ENCODE measurements around the gene TRPM3.

TRPM3 gene

DNA sequence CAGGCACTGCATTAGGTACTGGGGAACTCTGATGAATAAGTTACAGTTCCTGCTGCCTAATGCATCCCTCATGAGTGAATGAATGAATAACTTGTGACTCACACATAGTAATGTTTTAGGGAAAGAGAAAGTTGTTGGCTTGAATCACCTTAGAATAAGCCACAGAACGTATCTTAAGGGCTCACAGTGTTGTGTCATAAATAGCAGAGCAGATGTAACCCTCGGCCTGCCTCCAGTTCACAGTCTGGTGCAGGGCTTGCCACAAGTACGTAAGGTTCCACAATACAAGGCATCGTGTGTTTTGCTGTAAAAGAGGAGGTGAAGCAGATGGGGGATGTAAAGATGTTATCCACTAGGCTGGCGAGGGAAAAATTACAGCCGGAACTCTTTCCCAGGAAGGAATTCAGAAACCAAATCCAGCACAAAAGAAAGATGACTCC is 218.7 kb downstream of the TRPM3 start:
- peak overlapping the region; percentile 58 for H3K27ac ChIP-seq
- DNase-seq (ENCODE audit: low read depth, low spot score) = peak; percentile 88

DNA sequence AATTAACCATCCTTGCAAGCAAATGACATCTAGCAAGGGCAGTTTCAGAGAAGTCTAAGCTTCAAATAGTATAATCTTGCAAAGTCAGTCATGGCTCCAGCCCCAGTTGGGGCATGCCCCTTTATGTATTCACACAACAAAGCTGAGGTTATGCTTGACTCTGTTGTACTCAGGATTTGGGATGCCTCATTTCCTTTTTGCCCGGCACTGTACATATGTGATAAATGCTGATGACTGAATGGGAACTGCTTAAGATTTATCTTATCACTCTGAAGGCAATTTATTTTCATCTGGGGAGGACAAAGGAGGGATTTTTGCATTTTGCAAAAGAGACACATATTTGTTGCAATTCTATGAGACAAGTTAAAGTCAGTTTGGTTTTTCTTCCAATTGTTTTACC is 219.2 kb downstream of the TRPM3 start:
- peak overlapping the region; percentile 58 for H3K27ac ChIP-seq
- no peak for DNase-seq (ENCODE audit: low read depth, low spot score)

DNA sequence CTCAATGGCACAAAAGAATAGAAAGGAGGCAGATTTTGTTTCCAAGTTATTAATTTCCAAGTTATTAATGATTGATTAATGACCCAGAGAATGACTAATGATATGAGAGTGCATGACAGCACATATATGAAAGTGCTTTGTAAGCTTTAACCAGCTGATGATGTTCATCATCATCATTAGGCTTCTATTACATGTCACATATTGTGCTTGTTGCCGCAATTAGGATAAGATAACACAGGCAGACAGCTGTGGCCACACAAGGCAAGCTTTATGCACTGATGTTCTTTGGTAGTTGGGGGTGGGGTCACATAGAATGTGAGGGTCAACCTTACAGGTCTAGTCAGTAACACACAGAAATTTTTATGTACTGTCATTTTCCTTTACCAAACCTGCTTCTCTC is 219.7 kb downstream of the TRPM3 start:
- DNase-seq (ENCODE audit: low read depth, low spot score) = no peak
- H3K27ac ChIP-seq = peak overlapping the region; percentile 58

DNA sequence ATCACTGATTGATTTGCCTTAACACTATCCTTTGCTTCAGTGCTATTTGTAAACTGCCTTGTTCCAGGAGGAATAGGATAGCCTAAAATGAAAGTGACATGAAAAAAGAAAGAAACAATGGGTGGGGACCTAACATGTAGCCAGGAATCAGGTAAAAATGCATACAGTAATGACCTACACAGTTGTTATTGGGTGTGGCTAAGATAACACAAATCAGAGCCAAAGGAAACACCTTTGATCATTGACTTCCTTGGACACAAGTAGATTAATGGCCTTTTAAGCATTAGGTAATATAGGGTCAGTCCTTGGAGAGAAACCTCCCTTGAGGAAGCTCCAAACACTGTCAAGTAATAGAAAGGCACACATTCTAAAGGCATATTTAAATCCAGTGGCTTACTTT is 220.4 kb downstream of the TRPM3 start:
- no peak for DNase-seq (ENCODE audit: low read depth, low spot score)
- H3K27ac ChIP-seq = no peak overlapping the region

DNA sequence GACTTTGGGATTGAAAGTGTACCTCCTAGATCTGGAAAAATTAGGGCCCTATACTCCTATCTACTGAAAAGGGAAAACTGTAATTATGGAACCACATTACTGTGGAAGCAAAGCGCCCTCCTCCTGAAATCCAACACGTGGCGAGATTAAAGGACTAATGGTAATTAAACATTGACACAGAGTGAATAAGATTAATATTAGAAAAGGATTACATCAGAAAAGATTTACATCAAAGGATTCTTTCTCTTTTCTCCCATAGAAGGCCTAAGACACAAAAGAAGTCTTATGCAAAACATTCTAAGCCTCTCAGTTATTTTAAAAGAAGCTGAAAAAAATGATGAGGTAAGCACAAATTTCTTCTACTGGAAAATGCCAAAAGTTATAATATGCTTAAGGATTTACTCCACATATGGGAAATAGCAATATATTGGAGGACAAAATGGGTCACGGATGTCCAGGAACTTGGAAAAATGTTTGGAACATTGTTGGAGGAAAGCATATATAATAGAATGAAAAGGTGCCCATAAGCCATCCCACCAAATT is 227.8 kb downstream of the TRPM3 start:
- no peak for DNase-seq (ENCODE audit: low read depth, low spot score)
- H3K27ac ChIP-seq = no peak overlapping the region

DNA sequence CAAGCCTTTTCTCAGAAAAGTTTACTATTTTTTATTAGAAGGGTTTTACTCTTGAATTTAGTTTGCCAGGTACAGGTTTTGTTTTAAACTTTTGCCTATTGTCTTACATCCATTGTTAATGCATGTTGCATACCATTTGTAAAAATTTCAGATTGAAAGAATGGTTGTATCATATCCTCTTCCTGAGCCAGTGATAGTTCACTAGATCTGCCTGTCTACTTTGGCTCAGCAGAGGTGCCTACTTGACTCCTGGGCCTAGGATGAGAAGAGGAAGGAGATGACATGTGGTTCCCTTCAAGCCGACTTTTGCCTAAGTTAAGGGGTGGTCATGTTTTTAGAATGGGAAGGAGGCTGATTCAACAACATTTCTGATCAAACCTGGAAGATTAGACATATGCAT is 232.9 kb downstream of the TRPM3 start:
- DNase-seq (ENCODE audit: low read depth, low spot score) = no peak
- H3K27ac ChIP-seq = no peak overlapping the region

DNA sequence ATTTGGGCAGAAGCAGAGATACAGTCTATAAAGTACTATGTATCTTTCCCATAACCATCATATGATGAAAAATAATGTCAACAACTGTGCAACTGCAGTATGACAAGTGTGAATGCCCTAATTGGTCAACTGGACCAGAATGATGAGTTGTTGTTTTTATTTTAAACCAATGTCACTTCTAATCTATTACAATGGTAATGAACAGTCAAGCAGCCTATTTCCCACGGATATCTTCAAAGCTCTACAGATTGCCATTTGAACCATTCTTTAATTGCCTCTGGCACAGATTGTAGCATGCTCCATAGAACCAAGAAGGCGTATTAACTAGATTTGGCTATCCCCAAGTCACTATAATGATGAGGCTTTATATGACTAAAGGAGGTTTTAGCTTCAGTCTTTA is 233.6 kb downstream of the TRPM3 start:
- no peak overlapping the region for H3K27ac ChIP-seq
- DNase-seq (ENCODE audit: low read depth, low spot score) = no peak

DNA sequence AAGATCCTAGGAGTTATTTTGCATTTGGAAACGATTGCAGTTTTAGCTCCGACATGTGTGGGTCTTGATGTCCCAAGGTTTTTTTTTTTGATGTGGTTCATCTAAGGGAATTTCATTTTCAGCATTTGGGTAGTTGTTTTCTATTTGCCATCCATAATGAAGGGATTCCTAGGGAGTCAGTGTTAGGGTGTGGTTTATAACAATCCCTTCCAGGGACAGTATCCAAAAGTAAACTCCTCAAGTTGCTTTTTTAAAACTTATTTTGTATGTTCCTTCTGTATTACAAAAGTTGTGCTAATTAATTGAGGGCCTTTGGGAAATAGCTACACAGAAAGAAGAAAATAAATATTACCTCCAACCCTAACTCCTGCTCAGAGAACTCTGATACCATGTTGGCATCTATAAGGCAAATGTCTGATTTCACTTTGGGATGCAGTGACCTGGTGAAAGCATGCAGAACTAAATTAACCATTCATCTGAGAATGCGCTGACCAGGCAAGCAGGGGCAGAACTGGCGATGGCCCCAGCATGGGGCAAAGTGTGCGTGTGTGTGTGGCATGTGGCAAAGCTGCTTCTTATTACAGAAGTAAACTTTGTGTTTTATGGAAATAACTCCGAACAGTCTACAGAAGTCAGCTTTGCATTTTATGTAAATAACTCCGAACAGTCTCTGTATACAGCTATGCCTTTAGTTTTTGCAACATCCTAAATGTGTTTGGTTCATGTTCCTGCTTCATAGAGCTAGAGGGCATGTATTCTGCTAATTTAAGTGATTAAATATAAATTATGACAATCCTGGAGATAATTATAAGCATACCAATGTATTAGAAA is 237.2 kb downstream of the TRPM3 start:
- DNase-seq (ENCODE audit: low read depth, low spot score) = no peak
- H3K27ac ChIP-seq = no peak overlapping the region

DNA sequence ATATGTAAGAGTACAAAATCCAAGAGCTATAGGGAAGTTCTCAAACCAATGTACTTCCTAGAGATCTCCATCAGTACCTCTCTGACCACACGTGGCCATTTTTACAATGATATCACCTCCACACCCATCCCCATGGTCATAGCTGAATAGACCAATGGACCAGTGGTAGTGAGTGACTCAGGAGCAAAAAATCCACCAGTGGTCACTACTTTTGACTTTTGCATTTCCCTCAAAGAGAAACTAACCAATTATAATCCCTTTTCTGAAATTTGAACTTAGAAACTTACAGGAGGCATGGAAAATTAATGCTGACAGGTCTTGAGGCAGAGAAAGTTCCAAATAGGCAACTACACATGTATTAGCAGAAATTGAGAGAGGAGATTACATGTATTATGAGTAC is 238.4 kb downstream of the TRPM3 start:
- no peak overlapping the region for H3K27ac ChIP-seq
- no peak for DNase-seq (ENCODE audit: low read depth, low spot score)

DNA sequence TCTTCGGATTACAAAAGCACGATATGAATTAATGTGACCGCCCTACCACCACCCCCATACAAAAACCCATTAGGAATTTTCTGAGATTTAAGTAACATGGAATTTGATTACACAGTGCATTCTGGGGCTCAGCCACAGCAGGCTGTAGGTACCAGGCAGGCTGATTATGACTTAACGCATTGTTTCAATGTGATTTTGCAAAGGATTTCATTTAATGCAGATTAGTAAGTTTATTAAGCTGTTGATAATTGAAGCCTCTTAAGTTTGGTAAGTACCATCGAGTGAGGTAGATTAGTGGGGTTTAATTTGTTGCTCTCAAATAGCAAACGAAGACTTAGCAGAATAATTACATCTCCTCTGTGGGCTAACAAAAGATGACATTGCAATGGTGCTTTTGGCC is 240.1 kb downstream of the TRPM3 start:
- H3K27ac ChIP-seq = no peak overlapping the region
- no peak for DNase-seq (ENCODE audit: low read depth, low spot score)

DNA sequence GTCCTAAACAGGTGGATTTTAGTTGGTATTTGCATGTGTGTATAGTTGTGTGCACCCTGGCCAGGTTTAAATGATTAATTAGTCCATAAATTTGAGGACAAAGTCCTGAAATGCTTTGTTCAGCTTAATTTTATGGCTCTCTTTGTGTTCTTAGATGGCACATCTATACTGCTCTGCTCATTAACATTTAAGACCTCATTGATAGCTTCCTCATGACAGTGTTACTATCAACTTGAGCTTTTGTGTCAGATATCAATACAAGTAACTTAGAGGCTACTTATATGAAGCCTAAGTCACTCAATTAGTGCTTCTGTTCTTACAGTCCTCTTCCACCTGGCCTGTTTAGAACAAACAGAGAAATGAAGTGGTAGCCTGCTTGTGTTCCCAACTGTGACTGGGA is 240.9 kb downstream of the TRPM3 start:
- DNase-seq (ENCODE audit: low read depth, low spot score) = no peak

DNA sequence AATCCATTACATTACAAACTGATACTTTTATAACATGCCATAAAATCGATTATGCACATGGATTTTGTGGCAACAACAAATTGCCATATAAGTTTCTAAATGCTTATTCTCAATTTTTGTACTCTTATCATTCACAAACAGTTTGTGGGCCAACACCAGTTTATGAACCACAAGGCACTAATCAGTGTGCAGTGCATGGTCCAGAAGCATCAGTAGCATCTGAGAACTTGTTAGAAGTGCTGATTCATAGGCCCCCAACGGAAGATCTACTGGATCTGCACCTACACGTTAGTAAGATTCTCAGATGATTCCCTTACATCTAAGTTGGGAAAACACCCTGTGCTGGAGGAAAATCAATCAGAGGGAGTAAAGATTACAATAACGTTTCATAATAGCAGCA is 242.8 kb downstream of the TRPM3 start:
- no peak overlapping the region for H3K27ac ChIP-seq
- no peak for DNase-seq (ENCODE audit: low read depth, low spot score)

More for the DNA sequence above, 240.9 kb downstream of the TRPM3 start:
- no peak overlapping the region for H3K27ac ChIP-seq

DNA sequence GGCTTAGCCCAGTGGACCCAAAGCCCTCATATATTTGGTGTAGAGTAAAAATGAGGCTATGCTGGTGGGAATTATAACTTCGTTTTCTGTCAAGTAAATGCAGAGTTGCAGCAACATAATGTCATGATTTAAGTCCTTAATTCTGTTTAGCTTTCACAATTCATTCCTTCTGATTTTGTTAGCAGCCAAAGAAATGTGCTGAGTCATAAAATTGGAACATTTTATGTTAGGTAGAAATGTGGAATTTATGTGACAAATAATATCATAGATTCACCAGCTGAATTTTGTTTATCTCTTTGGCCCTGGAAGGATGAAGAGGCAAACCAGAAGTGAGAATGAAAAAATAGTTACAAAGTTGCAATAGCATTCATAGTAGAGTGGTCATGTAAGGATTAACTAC is 247.0 kb downstream of the TRPM3 start:
- H3K27ac ChIP-seq = no peak overlapping the region
- no peak for DNase-seq (ENCODE audit: low read depth, low spot score)

DNA sequence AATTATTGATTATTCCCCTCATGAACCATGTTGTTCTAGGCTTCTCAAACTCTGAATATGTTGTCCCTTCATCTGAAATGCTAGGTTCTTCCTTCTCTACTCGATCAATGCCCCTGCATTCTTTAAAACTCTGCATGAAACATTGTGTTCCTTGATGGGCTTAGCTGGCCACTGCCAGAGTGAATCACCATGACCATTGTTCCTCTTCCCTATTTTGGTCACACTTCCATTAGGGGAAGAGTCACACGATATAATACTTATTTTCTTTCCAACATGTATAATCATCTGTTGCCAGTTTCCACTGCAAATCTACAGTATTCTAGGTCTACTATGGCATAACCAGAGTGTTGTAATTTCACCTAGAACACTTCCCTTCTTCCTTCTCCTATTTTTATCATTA is 247.9 kb downstream of the TRPM3 start:
- DNase-seq (ENCODE audit: low read depth, low spot score) = no peak
- H3K27ac ChIP-seq = no peak overlapping the region

DNA sequence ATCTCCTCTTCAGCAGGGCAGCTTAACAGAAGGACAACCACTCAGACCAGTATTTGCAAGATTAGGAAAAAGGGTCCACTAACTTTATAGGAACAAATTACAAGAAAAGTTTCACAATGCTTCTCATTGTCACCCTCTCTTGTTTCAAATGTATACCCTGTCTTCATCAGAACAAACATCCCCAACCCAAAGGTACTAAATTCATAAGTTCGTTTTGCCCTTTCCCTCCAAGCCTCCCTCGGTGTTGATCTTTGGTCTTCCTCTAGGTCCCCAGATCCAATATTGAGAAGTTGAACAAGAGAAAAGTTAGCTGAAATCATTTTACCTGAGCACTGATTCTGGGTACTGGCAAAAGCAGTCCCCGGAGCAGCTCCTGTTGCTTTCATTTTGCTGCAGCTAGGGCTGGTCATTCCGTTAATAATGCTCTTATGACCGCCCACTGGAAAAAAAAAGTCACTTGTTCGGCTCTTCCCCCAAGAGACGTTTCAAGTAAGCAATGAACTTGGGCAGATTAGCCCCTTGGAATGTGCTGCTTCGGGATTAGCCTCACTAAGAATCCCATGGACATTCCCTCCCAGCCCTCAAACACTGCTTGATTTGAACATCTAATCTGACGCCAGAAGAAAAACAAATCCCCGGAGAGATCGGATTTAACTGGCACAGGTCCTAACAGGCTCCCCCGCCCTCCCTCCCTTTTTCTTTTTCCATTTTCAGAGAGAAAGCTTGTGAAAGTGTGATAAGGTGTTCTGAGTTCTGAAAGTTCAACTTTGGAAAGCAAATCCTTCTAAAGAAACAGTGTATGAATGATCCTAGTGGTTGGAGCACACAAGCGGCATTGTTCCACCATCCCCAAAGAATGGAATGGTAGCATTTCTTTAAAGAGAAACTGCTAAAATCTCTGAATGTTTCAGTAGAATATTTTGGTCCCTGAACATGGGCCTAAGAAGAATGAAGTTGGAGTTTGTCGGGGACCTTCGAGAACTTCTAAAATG is 252.5 kb downstream of the TRPM3 start:
- H3K27ac ChIP-seq = no peak overlapping the region
- no peak for DNase-seq (ENCODE audit: low read depth, low spot score)

DNA sequence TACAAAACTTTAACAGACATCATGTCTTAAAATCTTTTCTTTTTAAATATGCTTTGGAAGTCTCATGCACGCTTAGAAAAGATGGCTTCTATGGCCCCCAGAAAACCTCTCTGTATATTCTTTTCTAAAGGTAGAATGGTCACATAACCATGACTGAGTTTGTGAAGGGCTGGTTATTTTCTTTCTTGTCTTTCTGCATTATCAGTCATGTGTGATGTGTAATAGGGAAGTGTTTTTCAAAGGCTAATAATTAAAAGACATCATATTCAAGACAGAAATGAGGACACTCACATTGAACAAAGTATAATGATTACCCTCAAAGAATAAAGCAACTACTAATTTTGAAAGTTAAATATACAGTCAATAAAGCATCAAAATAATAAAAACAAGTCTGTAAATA is 253.4 kb downstream of the TRPM3 start:
- no peak for DNase-seq (ENCODE audit: low read depth, low spot score)
- H3K27ac ChIP-seq = no peak overlapping the region

DNA sequence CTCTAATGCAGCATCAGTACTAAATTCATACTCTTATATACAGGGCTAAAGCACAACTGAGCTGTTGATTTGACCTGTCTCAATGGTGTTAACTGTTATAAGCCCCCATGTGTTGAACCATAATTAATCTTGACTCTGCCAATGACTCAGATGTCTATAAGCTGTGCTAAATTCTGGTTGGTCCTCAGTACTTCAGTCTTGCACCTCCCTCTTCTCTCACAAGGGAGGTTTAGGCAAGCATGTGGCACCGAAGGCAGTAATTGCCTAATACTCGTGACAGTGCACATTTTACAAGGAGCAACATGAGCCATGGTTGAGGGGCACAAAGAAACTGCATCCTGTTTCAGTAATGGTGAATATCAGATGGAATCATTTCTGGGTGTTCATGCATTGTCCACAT is 255.9 kb downstream of the TRPM3 start:
- DNase-seq (ENCODE audit: low read depth, low spot score) = no peak

DNA sequence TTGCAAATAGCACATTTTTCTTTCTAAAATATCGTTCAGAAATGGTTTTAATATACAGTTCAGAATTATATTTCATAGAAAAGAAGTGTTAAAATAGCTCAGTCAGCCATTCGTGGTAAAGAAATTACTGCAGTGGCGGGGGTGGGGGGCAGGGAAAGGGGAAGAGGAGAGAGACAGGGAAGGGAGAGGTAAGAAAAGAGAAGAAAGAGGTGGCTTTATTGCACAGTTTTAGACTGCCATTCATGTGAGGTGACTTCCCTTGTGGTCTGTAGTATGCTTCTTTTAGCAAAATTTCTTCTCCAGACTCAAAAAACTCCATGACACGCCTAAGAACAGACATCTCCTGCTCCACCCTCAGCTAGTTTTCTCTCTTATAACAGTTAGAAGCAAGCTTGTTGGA is 259.6 kb downstream of the TRPM3 start:
- no peak overlapping the region for H3K27ac ChIP-seq
- DNase-seq (ENCODE audit: low read depth, low spot score) = no peak

More for the DNA sequence above, 255.9 kb downstream of the TRPM3 start:
- no peak overlapping the region for H3K27ac ChIP-seq

DNA sequence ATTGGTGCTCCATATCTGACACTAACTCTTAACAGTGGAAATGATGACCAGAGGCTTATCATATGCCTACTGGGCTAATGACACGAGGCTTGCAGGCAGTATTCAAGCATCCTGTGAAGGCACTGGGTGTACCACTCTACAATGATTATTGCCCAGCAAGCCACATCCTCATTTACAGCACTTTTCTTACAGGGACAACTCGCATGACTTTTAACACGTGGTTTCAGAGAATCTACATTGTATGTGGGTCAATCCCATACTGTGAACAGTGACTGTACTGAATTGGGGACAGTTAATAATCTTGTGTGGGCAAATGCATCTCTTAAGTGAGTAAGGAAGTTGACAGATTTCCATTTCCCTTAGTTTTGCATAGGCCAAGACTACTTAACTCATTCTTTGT is 260.0 kb downstream of the TRPM3 start:
- no peak overlapping the region for H3K27ac ChIP-seq
- DNase-seq (ENCODE audit: low read depth, low spot score) = no peak

DNA sequence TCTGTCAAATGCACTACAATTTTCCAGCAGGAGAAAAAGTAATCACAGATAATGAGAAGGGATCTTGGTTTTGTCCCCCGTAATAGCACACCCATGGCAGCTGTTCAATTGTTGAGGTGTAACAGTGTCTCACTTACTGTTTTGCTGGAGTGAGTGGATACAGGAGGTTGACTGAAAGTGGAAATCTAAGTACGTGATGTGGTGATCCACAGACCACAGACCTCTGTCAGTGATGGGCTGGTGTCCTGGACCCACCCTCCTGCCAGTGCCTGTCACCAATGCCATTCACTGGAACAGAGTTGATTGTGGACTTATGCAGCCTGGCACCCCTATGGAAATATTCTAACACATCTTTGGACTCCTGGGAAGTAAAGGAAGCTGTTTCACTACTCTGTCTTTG is 261.7 kb downstream of the TRPM3 start:
- DNase-seq (ENCODE audit: low read depth, low spot score) = no peak
- no peak overlapping the region for H3K27ac ChIP-seq

DNA sequence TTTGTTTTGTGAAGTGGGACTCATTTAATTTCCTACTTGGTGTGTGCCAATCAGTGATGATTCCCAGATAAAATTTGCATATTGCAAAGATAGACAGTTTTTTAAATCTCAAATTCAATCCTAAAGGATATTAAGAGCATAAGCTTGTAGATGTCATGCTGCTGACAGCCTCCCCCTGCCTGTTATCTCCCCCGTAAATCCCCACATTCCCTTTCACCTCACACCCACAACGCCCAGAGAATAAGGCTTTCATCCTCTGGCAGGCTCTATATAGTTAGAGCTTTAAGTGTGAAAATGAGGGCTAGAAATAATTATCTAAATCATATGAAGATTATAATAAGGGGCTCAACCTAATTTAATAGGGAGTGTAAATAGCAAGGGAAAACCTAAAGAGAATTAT is 265.0 kb downstream of the TRPM3 start:
- no peak overlapping the region for H3K27ac ChIP-seq
- DNase-seq (ENCODE audit: low read depth, low spot score) = no peak

Data from epithelial cell of prostate (primary cell).